ENCODE results near the gene RASD2. TPM values are rescaled to one million over a fixed set of nuclear protein-coding genes. Genes with fewer than 3 reads are reported as not detected.

The RASD2 gene
- total RNA-seq, 5 donors from 2014 or later (not counting 1 experiment from before 2014, with no cell fraction given), result 0.19 to 1.7 (median 1.0) TPM; not detected in 2

DNA sequence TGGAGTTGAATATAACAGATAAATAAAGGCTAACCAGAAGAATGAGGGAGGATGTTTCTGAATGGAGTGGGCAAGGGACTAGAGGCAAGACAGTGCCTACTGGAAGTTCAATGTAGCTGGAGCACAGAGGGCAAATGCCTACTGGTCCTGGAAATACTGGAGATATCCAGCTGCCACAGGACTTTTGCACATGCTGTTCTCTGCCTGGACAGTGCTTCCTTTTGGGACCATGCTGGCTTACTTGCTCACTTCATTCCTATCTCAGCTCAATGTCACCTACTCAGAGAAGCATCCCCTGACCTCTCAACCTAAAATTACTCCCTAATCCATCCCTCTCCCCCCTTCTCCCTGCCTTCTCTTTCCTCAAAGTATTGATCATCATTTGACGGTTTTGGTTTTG is 20.2 kb downstream of the RASD2 start:
- H3K9me3 ChIP-seq, result no peaks in the 10 kb centered on the region
- no peak overlapping the region for H3K27ac ChIP-seq (ENCODE audit: low read length)
- no CpG with 5 or more reads among the region's 1 CpG for WGBS (ENCODE audit: insufficient coverage)
- no peaks in the 10 kb centered on the region for H3K4me1 ChIP-seq (ENCODE audit: control insufficient read depth in 1 of 2, extremely low read depth in 1 of 2, insufficient read depth in 2 of 2, low read length in 2 of 2)
- H3K27me3 Mint-ChIP-seq, result peaks cover 23 to 38% of the 10 kb centered on the region in 2 donors
- H3K9me3 Mint-ChIP-seq, result no peaks in the 10 kb centered on the region
- CTCF ChIA-PET, result no interaction called here
- H3K4me1 Mint-ChIP-seq, result peaks cover 0 to 3% (median 0%) of the 10 kb centered on the region in 3 donors
- no peak overlapping the region for H3K27ac Mint-ChIP-seq
- H3K4me3 ChIP-seq (ENCODE audit: control insufficient read depth in 1 of 2, extremely low read depth in 1 of 2, low read length in 1 of 2), result no peak overlapping the region
- no peaks in the 10 kb centered on the region for H3K36me3 Mint-ChIP-seq
- DNase-seq, result no peak
- POLR2A ChIA-PET, result no interaction called here
- peaks cover 0 to 33% of the 10 kb centered on the region in 2 experiments for H3K27me3 ChIP-seq (replicated peaks in 1 of 2; ENCODE audit: control insufficient read depth in 2 of 2, extremely low read depth in 1 of 2, insufficient read depth in 2 of 2, low read length in 1 of 2)
- no peak for ATAC-seq (replicated peaks in 1 of 4)
- no peak overlapping the region for H3K4me3 Mint-ChIP-seq
- H3K36me3 ChIP-seq (ENCODE audit: control insufficient read depth in 2 of 2, extremely low read depth in 1 of 2, insufficient read depth in 1 of 2, low read length in 1 of 2), result no peaks in the 10 kb centered on the region

- no peaks in the 10 kb centered on the region for H3K9me3 ChIP-seq
- WGBS (ENCODE audit: insufficient coverage), result 78% methylated on average over 18 of the region's 20 CpGs
- DNase-seq (no peak), ATAC-seq (replicated peaks in 1 of 4) (no peak)
- H3K4me3 ChIP-seq (ENCODE audit: control insufficient read depth in 1 of 2, extremely low read depth in 1 of 2, low read length in 1 of 2), result no peak overlapping the region
- no peak overlapping the region for H3K4me3 Mint-ChIP-seq
- H3K36me3 ChIP-seq (ENCODE audit: control insufficient read depth in 2 of 2, extremely low read depth in 1 of 2, insufficient read depth in 1 of 2, low read length in 1 of 2), result no peaks in the 10 kb centered on the region
- peaks cover 0 to 33% of the 10 kb centered on the region in 2 experiments for H3K27me3 ChIP-seq (replicated peaks in 1 of 2; ENCODE audit: control insufficient read depth in 2 of 2, extremely low read depth in 1 of 2, insufficient read depth in 2 of 2, low read length in 1 of 2)
- POLR2A ChIA-PET, result no interaction called here
- H3K4me1 Mint-ChIP-seq, result peaks cover 0 to 3% (median 0%) of the 10 kb centered on the region in 3 donors
- H3K4me1 ChIP-seq (ENCODE audit: control insufficient read depth in 1 of 2, extremely low read depth in 1 of 2, insufficient read depth in 2 of 2, low read length in 2 of 2), result no peaks in the 10 kb centered on the region
- no peak overlapping the region for H3K27ac ChIP-seq (ENCODE audit: low read length)
- no peak overlapping the region for H3K27ac Mint-ChIP-seq
- CTCF ChIA-PET, result no interaction called here
- H3K36me3 Mint-ChIP-seq, result no peaks in the 10 kb centered on the region
- H3K27me3 Mint-ChIP-seq, result peaks cover 23 to 37% of the 10 kb centered on the region in 2 donors
- H3K9me3 Mint-ChIP-seq, result no peaks in the 10 kb centered on the region
These were observed 21.3 kb downstream of the RASD2 start for GRCh38 chr22:35561796-35562526.

GRCh38 chr22:35563211-35563610 is 22.6 kb downstream of the RASD2 start:
- DNase-seq, result no peak
- H3K36me3 ChIP-seq (ENCODE audit: control insufficient read depth in 2 of 2, extremely low read depth in 1 of 2, insufficient read depth in 1 of 2, low read length in 1 of 2), result no peaks in the 10 kb centered on the region
- Mint-ChIP-seq H3K36me3 (no peaks in the 10 kb centered on the region), H3K27me3 (peaks cover 16 to 29% of the 10 kb centered on the region in 2 donors), H3K27ac (no peak overlapping the region), H3K4me1 (no peaks in the 10 kb centered on the region), H3K9me3 (no peaks in the 10 kb centered on the region), H3K4me3 (no peak overlapping the region)
- peaks cover 0 to 38% of the 10 kb centered on the region in 2 experiments for H3K27me3 ChIP-seq (replicated peaks in 1 of 2; ENCODE audit: control insufficient read depth in 2 of 2, extremely low read depth in 1 of 2, insufficient read depth in 2 of 2, low read length in 1 of 2)
- no peak overlapping the region for H3K27ac ChIP-seq (ENCODE audit: low read length)
- no peak for ATAC-seq (replicated peaks in 1 of 4)
- 81% methylated on average over 3 of the region's 7 CpGs for WGBS (ENCODE audit: insufficient coverage)
- no peaks in the 10 kb centered on the region for H3K4me1 ChIP-seq (ENCODE audit: control insufficient read depth in 1 of 2, extremely low read depth in 1 of 2, insufficient read depth in 2 of 2, low read length in 2 of 2)
- no peak overlapping the region for H3K4me3 ChIP-seq (ENCODE audit: control insufficient read depth in 1 of 2, extremely low read depth in 1 of 2, low read length in 1 of 2)
- ChIA-PET POLR2A (no interaction called here), CTCF (no interaction called here)
- no peaks in the 10 kb centered on the region for H3K9me3 ChIP-seq

DNA sequence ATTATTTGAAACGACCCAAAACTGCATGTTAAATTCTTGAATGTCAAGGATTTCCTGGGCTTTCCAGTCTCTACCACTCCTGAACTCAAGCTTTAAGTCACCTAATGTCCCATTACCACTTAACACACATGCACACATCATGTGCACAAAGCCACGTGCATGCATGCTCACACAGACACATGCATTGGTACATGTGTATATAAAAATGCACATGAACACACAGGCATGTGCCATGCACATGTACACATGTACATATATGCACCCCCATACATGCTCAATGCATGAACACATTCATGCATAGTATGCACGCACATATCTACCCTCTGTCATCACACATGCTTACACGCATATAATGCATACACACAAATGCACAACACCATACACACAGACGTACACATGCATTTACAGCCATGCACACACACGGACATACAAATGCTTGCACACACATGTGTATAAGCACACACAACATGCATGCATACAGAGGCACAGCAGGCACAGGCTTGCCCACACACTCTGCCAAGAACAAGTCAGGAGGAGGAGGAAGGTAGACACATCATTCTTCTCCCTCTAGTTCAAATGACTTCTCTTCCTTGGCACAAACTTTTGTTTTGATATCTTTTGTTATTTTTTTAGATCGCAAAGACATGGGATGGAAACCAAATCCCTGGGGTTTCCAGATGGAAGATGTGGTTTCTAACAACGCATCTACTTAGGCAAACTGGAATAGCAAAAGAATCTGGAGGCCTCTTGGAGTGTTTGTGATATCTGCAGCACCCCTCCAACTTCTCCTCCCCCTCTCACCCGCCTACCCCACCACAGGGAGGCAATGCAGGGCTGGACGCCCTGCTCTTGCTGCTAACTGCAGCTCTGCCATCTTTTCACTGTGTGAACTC is 24.6 kb downstream of the RASD2 start:
- Mint-ChIP-seq H3K27me3 (peaks cover 15 to 24% of the 10 kb centered on the region in 2 donors), H3K27ac (no peak overlapping the region), H3K4me3 (no peak overlapping the region), H3K4me1 (no peaks in the 10 kb centered on the region), H3K9me3 (no peaks in the 10 kb centered on the region), H3K36me3 (no peaks in the 10 kb centered on the region)
- 79% methylated on average over 4 of the region's 10 CpGs for WGBS (ENCODE audit: insufficient coverage)
- Histone ChIP-seq H3K4me3 (ENCODE audit: control insufficient read depth in 1 of 2, extremely low read depth in 1 of 2, low read length in 1 of 2) (no peak overlapping the region), H3K9me3 (no peaks in the 10 kb centered on the region), H3K4me1 (ENCODE audit: control insufficient read depth in 1 of 2, extremely low read depth in 1 of 2, insufficient read depth in 2 of 2, low read length in 2 of 2) (no peaks in the 10 kb centered on the region), H3K27me3 (replicated peaks in 1 of 2; ENCODE audit: control insufficient read depth in 2 of 2, extremely low read depth in 1 of 2, insufficient read depth in 2 of 2, low read length in 1 of 2) (peaks cover 0 to 36% of the 10 kb centered on the region in 2 experiments), H3K36me3 (ENCODE audit: control insufficient read depth in 2 of 2, extremely low read depth in 1 of 2, insufficient read depth in 1 of 2, low read length in 1 of 2) (no peaks in the 10 kb centered on the region), H3K27ac (ENCODE audit: low read length) (no peak overlapping the region)
- ChIA-PET CTCF (no interaction called here), POLR2A (no interaction called here)
- ATAC-seq (replicated peaks in 1 of 4), result no peak
- DNase-seq, result no peak

- ATAC-seq (replicated peaks in 1 of 4), result no peak
- WGBS (ENCODE audit: insufficient coverage), result 76% methylated on average over 16 of the region's 23 CpGs
- no peaks in the 10 kb centered on the region for H3K4me1 Mint-ChIP-seq
- no peak overlapping the region for H3K4me3 ChIP-seq (ENCODE audit: control insufficient read depth in 1 of 2, extremely low read depth in 1 of 2, low read length in 1 of 2)
- H3K27me3 Mint-ChIP-seq, result peaks cover 7 to 14% of the 10 kb centered on the region in 2 donors
- H3K9me3 Mint-ChIP-seq, result no peaks in the 10 kb centered on the region
- H3K27ac Mint-ChIP-seq, result no peak overlapping the region
- no peaks in the 10 kb centered on the region for H3K36me3 ChIP-seq (ENCODE audit: control insufficient read depth in 2 of 2, extremely low read depth in 1 of 2, insufficient read depth in 1 of 2, low read length in 1 of 2)
- H3K4me1 ChIP-seq (ENCODE audit: control insufficient read depth in 1 of 2, extremely low read depth in 1 of 2, insufficient read depth in 2 of 2, low read length in 2 of 2), result no peaks in the 10 kb centered on the region
- H3K27ac ChIP-seq (ENCODE audit: low read length), result no peak overlapping the region
- CTCF ChIA-PET, result no interaction called here
- POLR2A ChIA-PET, result no interaction called here
- H3K4me3 Mint-ChIP-seq, result no peak overlapping the region
- no peaks in the 10 kb centered on the region for H3K36me3 Mint-ChIP-seq
- peaks cover 0 to 21% of the 10 kb centered on the region in 2 experiments for H3K27me3 ChIP-seq (replicated peaks in 1 of 2; ENCODE audit: control insufficient read depth in 2 of 2, extremely low read depth in 1 of 2, insufficient read depth in 2 of 2, low read length in 1 of 2)
- H3K9me3 ChIP-seq, result no peaks in the 10 kb centered on the region
- DNase-seq, result no peak
These were observed 26.9 kb downstream of the RASD2 start for GRCh38 chr22:35567351-35568141.

Data from T-cell (primary cell).